GM10266 (cell line): ENCODE results near the gene DCTN4.

Experiments
- DNase-seq: peaks from one replicate; pipeline ENCODE4 v3.0.0; 2012; ENCODE audit errors: extremely low spot score
- TF ChIP-seq, protein P1 (sequence below): IDR thresholded peaks from 2 replicates; pipeline ENCODE4 v1.5.1; 2012; ENCODE audit warnings: mild to moderate bottlenecking, low read depth; ENCODE audit not compliant: control insufficient read depth, insufficient read depth; ENCODE audit errors: missing control alignments

Gene DCTN4

GRCh38 chr5:150700246-150700593, 58.6 kb downstream of the DCTN4 start:
- no peak for DNase-seq
- TF ChIP-seq, protein P1, sequence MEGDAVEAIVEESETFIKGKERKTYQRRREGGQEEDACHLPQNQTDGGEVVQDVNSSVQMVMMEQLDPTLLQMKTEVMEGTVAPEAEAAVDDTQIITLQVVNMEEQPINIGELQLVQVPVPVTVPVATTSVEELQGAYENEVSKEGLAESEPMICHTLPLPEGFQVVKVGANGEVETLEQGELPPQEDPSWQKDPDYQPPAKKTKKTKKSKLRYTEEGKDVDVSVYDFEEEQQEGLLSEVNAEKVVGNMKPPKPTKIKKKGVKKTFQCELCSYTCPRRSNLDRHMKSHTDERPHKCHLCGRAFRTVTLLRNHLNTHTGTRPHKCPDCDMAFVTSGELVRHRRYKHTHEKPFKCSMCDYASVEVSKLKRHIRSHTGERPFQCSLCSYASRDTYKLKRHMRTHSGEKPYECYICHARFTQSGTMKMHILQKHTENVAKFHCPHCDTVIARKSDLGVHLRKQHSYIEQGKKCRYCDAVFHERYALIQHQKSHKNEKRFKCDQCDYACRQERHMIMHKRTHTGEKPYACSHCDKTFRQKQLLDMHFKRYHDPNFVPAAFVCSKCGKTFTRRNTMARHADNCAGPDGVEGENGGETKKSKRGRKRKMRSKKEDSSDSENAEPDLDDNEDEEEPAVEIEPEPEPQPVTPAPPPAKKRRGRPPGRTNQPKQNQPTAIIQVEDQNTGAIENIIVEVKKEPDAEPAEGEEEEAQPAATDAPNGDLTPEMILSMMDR: no peak

GRCh38 chr5:150694612-150695011, 64.2 kb downstream of the DCTN4 start:
- TF ChIP-seq, protein P1: no peak
- DNase-seq: no peak

GRCh38 chr5:150692276-150692675, 66.5 kb downstream of the DCTN4 start:
- TF ChIP-seq, protein P1: no peak
- no peak for DNase-seq

DNA sequence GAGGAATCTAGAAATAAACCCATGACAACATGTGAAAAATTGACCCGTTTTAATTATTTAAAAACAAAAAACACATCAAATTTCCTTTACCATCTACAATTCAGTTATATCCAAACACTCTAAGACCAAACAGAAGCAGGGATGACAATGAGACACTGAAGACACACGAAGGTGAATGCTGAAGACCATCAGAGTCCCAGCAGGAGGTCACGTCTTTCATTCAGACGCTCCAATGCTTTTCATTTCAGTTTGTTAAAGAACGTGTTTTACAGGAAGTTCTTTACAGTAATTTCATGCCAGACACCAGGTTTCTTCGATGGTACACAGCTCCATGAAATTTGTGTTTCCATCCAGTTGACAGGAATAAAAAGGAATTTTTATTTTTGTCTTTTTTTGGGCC, 68.1 kb downstream of the DCTN4 start:
- DNase-seq: no peak

DNA sequence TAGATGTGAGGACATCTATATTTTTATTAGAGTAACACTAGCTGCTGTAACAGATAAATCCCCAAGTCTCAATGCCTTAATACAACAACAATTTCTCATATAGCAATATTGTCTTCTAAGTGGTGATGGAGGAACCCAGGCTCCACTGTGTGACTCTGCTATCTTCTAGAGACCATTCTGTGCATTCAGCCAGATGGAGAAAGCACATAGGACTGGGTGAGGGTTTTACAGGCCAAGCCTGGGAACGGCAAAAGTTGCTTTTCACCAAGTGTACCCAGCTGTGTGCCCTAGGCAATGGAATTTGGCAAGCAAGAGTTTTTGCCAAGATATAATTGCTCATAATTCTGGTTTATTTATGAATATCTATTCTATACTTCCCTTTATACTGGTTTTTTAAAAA, 69.7 kb downstream of the DCTN4 start:
- DNase-seq: no peak
- TF ChIP-seq, protein P1: no peak

More for the DNA sequence above, 68.1 kb downstream of the DCTN4 start:
- TF ChIP-seq, protein P1: no peak

GRCh38 chr5:150676578-150676977, 82.2 kb downstream of the DCTN4 start:
- DNase-seq: no peak
- TF ChIP-seq, protein P1: no peak

DNA sequence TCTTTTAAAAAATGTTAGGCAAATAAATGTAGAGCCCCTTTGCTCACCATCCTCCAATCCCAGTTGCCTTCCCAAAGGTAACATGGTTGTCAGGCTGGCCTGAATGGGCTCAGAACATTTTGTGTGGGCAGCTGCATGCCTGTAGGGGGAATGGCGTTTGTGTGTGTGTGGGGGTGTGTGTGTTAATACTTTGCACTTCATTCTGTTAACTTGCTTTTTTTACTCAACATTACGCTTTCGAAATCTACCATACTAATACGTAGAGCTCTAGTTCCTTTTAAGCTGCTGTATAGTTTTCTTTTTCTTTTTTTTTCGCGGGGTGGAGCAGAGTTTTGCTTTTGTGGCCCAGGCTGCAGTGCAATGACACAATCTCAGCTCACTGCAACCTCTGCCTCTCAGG, 83.7 kb downstream of the DCTN4 start:
- TF ChIP-seq, protein P1: no peak
- DNase-seq: no peak

DNA sequence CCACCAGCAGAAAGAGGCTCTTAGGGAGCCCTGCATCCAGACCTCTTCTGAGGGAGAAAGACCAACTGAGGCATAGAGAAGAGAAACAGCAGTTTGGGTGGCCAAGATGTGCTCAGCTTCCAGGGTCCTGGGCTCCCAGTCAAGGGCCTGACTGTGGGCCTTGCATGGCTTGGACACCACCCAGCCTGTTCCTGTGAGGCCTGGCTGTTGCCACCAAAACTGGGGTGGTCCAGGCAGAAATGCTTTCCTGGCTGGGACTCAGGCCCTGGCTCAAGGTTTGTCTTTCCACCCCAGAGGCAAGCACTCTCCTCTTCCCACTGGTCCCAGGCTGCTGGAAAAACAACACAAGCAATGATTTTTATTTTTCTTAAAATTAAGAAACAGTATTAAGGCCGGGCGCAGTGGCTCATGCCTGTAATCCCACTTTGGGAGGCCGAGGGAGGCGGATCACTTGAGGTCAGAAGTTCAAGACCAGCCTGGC, 84.4 kb downstream of the DCTN4 start:
- DNase-seq: no peak
- TF ChIP-seq, protein P1: no peak
